Endothelial cell of umbilical vein (primary cell): ENCODE measurements around the gene MLIP. TPM values are rescaled to one million over a fixed set of nuclear protein-coding genes. Genes with fewer than 3 reads are reported as not detected.

Source experiments
- BruUV-seq: library from RNA; stranded (reverse); fragments of 400-500 nt; replicated peaks from 2 replicates; lab custom pipeline; 2021; lab: Mats Ljungman, UMichigan
- CTCF ChIA-PET: fragments of 300-600, 350-600 bp; sonication (Branson Sonifier 250); formaldehyde crosslinking; loops from one replicate; lab custom pipeline; 2021; ENCODE audit warnings: antibody characterized with exemption, inconsistent platforms; lab: Charles Lee
- POLR2A ChIA-PET: fragments of 300-600, 350-600 bp; sonication (Branson Sonifier 250); formaldehyde crosslinking; loops from one replicate; lab custom pipeline; 2021; ENCODE audit warnings: antibody characterized with exemption, inconsistent platforms; lab: Charles Lee
- DNase-seq: peaks from one replicate; pipeline ENCODE4 v3.0.0-alpha.2; 2011; ENCODE audit warnings: low read depth, low spot score
- FAIRE-seq: peaks from 2 replicates; lab custom pipeline; 2011; peaks lifted over from hg19 to GRCh38; lab: Jason Lieb, UNC
- H2AFZ ChIP-seq: 2 replicates; pipeline ENCODE4 v1.6.0; 2012; ENCODE audit warnings: low read depth, low read length, control low read depth, inconsistent platforms
- H3K27ac ChIP-seq: 2 replicates; pipeline ENCODE4 v1.5.1; 2011; ENCODE audit warnings: low read depth, mild to moderate bottlenecking, control low read depth, low read length, moderate library complexity; ENCODE audit not compliant: insufficient read depth
- H3K27me3 ChIP-seq, 2 experiments: 2 replicates each; pipeline versions ENCODE4 v1.6.0 to v1.6.1; 2011; ENCODE audit warnings: low read length in 2 of 2, mixed read lengths in 1 of 2; ENCODE audit not compliant: control insufficient read depth in 2 of 2, insufficient read depth in 2 of 2
- H3K36me3 ChIP-seq, 2 experiments: 2 replicates in 1 of 2; 3 replicates in 1 of 2; pipeline ENCODE4 v1.5.1; 2011; ENCODE audit warnings: low read length in 2 of 2, mild to moderate bottlenecking in 1 of 2, moderate library complexity in 1 of 2; ENCODE audit not compliant: control insufficient read depth in 2 of 2, insufficient read depth in 2 of 2; ENCODE audit errors: extremely low read depth in 1 of 2
- H3K4me1 ChIP-seq: 3 replicates; pipeline ENCODE4 v1.5.1; 2011; ENCODE audit warnings: mild to moderate bottlenecking, low read length; ENCODE audit not compliant: control insufficient read depth, insufficient read depth; ENCODE audit errors: extremely low read depth
- H3K4me2 ChIP-seq: 2 replicates; pipeline ENCODE4 v1.6.1; 2011; ENCODE audit warnings: low read length, control low read depth, mixed read lengths; ENCODE audit not compliant: insufficient read depth
- H3K4me3 ChIP-seq, 3 experiments: fragments of 200-600 bp in 1 of 3; sonication (generic), shearing (Covaris generic) in 1 of 3; replicated peaks in 1 of 3; 2 replicates each; pipeline ENCODE4 v1.5.1; 2011 to 2016; ENCODE audit warnings: control low read depth in 3 of 3, low read length in 3 of 3, mild to moderate bottlenecking in 2 of 3, inconsistent platforms in 1 of 3, low read depth in 1 of 3, moderate library complexity in 1 of 3; ENCODE audit not compliant: insufficient read depth in 1 of 3
- H3K79me2 ChIP-seq: 2 replicates; pipeline ENCODE4 v1.6.0; 2012; ENCODE audit warnings: low read length, inconsistent platforms; ENCODE audit not compliant: control insufficient read depth, insufficient read depth
- H3K9ac ChIP-seq: replicated peaks from 2 replicates; pipeline ENCODE3; 2011; ENCODE audit warnings: low read length, control low read depth; ENCODE audit not compliant: insufficient read depth; ENCODE audit errors: extremely low read depth
- H3K9me1 ChIP-seq: replicated peaks from 3 replicates; pipeline ENCODE4 v1.6.0; 2011; ENCODE audit warnings: mild to moderate bottlenecking, low read length; ENCODE audit not compliant: control insufficient read depth, insufficient read depth; ENCODE audit errors: extremely low read depth
- H3K9me3 ChIP-seq: replicated peaks from 2 replicates; pipeline ENCODE4 v1.5.1; 2012; ENCODE audit warnings: low read length, inconsistent platforms; ENCODE audit not compliant: control insufficient read depth, insufficient read depth
- H4K20me1 ChIP-seq: replicated peaks from 2 replicates; pipeline ENCODE3; 2011; ENCODE audit warnings: mild to moderate bottlenecking, low read length; ENCODE audit not compliant: control insufficient read depth, insufficient read depth; ENCODE audit errors: extremely low read depth
- EZH2 ChIP-seq: IDR thresholded peaks from 2 replicates; pipeline ENCODE4 v1.6.1; 2012; ENCODE audit warnings: borderline replicate concordance, low read depth, mild to moderate bottlenecking, moderate library complexity, low read length, inconsistent platforms; ENCODE audit not compliant: severe bottlenecking
- FOS ChIP-seq: IDR thresholded peaks from 2 replicates; pipeline ENCODE4 v1.6.1; 2011; ENCODE audit warnings: mild to moderate bottlenecking, low read length, moderate library complexity, borderline replicate concordance; ENCODE audit not compliant: insufficient read depth
- GATA2 ChIP-seq: IDR thresholded peaks from 2 replicates; pipeline ENCODE4 v1.7.0; 2011; ENCODE audit warnings: low read depth, mild to moderate bottlenecking, moderate library complexity, mixed read lengths, low read length; ENCODE audit not compliant: insufficient read length, insufficient read depth
- JUN ChIP-seq: IDR thresholded peaks from 2 replicates; pipeline ENCODE4 v1.6.1; 2011; ENCODE audit warnings: borderline replicate concordance, low read depth; ENCODE audit not compliant: insufficient read length, insufficient read depth
- MYC ChIP-seq: IDR thresholded peaks from one replicate; pipeline ENCODE4 v1.6.1; 2011; ENCODE audit warnings: mild to moderate bottlenecking, low read depth, low read length
- POLR2A ChIP-seq: IDR thresholded peaks from 2 replicates; pipeline ENCODE4 v1.6.1; 2012; ENCODE audit warnings: low read depth, mild to moderate bottlenecking, control low read depth, low read length
- POLR2AphosphoS5 ChIP-seq: IDR thresholded peaks from 2 replicates; pipeline ENCODE4 v1.6.1; 2012; ENCODE audit warnings: low read depth, mild to moderate bottlenecking, control low read depth, low read length, moderate library complexity; ENCODE audit not compliant: insufficient read depth
- dilution Hi-C: fragments of 300-500 bp; cut with MboI; formaldehyde crosslinking; loops from one replicate; pipeline ENCODE4 v1.15.0; 2019; ENCODE audit warnings: low sequenced_read_pairs; ENCODE audit not compliant: extremely low pct_ligation_motif_present
- intact Hi-C: fragments of 100-400 bp; cut with micrococcal nuclease; formaldehyde crosslinking; loops from one replicate; pipeline ENCODE4 v1.10.0; 2022
- polyA plus RNA-seq, 4 experiments: library from polyadenylated mRNA; depleted of rRNA in 3 of 4; stranded (reverse) in 3 of 4; unstranded in 1 of 4; fragments of >200 nt; gene quantifications; 2 replicates each; pipeline versions ENCODE4 v1.2.1 to v1.2.3, GENCODE V29; 2011 to 2012; ENCODE audit warnings: missing spikeins in 1 of 4
- total RNA-seq: library from RNA; stranded (reverse); gene quantifications from 2 replicates; pipeline ENCODE4 v1.2.3, GENCODE V29; 2021
- TF ChIP-seq, protein P1 (sequence below): IDR thresholded peaks from 2 replicates; pipeline ENCODE4 v1.6.1; 2011; ENCODE audit not compliant: insufficient read depth, insufficient read length
- TF ChIP-seq, protein P2 (sequence below), 2 donors: IDR thresholded peaks; 1 replicate in 1 of 2; 2 replicates in 1 of 2; pipeline ENCODE4 v1.5.1; 2011; ENCODE audit warnings: low read length in 2 of 2, mild to moderate bottlenecking in 2 of 2, moderate library complexity in 2 of 2, control low read depth in 1 of 2, inconsistent platforms in 1 of 2, low read depth in 1 of 2; ENCODE audit not compliant: insufficient read depth in 1 of 2; ENCODE audit errors: extremely low read depth in 1 of 2

The MLIP gene
- total and polyA plus RNA-seq, 2 donors (not counting 3 experiments of a cell fraction or from before 2014, with no cell fraction given) = 4.1 to 11.6 TPM

DNA sequence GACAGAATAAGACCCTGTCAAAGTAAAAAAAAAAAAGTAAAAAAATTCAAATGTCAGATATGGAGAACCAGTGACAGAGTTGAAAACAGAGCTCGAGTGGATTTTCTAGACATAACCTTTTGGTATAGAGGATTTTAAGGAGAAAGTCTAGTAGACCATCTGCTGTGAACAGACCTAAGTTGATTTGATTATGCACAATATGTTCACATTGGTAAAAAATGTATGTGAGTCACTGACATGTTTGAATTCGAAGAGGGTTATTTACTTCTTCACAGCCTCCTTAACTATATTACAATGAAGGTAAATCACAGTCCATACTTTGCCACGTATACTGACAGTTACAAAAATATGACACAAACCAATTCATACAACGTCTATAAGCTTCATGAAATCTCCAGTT is 204.4 kb downstream of the MLIP start:
- H3K27me3 ChIP-seq = no peaks in the 10 kb centered on the region
- H2AFZ ChIP-seq = no peak overlapping the region
- dilution Hi-C loops (no loop called here), intact Hi-C loops (no loop called here)
- H4K20me1 ChIP-seq = no peaks in the 10 kb centered on the region
- CTCF ChIA-PET = interaction anchor here (0.6 kb wide), 1 partner anchor 15 kb away, joined by 3 read pairs; no protein-coding TSS in a partner anchor
- H3K4me1 ChIP-seq = no peaks in the 10 kb centered on the region
- H3K9ac ChIP-seq = no peak overlapping the region
- TF ChIP-seq MYC (no peak), EZH2 (no peak), GATA2 (no peak), JUN (no peak), POLR2AphosphoS5 (no peak), FOS (no peak), POLR2A (no peak)
- TF ChIP-seq, protein P1, sequence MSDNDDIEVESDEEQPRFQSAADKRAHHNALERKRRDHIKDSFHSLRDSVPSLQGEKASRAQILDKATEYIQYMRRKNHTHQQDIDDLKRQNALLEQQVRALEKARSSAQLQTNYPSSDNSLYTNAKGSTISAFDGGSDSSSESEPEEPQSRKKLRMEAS = no peak
- TF ChIP-seq, protein P2, sequence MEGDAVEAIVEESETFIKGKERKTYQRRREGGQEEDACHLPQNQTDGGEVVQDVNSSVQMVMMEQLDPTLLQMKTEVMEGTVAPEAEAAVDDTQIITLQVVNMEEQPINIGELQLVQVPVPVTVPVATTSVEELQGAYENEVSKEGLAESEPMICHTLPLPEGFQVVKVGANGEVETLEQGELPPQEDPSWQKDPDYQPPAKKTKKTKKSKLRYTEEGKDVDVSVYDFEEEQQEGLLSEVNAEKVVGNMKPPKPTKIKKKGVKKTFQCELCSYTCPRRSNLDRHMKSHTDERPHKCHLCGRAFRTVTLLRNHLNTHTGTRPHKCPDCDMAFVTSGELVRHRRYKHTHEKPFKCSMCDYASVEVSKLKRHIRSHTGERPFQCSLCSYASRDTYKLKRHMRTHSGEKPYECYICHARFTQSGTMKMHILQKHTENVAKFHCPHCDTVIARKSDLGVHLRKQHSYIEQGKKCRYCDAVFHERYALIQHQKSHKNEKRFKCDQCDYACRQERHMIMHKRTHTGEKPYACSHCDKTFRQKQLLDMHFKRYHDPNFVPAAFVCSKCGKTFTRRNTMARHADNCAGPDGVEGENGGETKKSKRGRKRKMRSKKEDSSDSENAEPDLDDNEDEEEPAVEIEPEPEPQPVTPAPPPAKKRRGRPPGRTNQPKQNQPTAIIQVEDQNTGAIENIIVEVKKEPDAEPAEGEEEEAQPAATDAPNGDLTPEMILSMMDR (IDR thresholded peaks at IDR 0.05; ENCODE audit: extremely low read depth in 1 of 2, insufficient read depth in 1 of 2, low read depth in 1 of 2, low read length in 2 of 2) = no peak
- H3K36me3 ChIP-seq = no peaks in the 10 kb centered on the region
- BruUV-seq = no TSS peak
- FAIRE-seq (no peak), DNase-seq (no peak)
- no peak overlapping the region for H3K4me3 ChIP-seq
- no peaks in the 10 kb centered on the region for H3K9me3 ChIP-seq
- H3K4me2 ChIP-seq = no peak overlapping the region
- POLR2A ChIA-PET = no interaction called here
- no peaks in the 10 kb centered on the region for H3K9me1 ChIP-seq
- no peaks in the 10 kb centered on the region for H3K79me2 ChIP-seq
- no peak overlapping the region for H3K27ac ChIP-seq

Other genes with a start within 250 kb of the MLIP start
- gene TINAG, start 197.0 kb downstream of the MLIP start, total RNA-seq = 0.21 TPM in 1 of 2 replicates, not detected in the other
- gene TINAG, start 197.0 kb downstream of the MLIP start, polyA plus RNA-seq = not detected in 2 replicates